Measurements from ENCODE around the gene TREML2. TPM values are rescaled to one million over a fixed set of nuclear protein-coding genes. Genes with fewer than 3 reads are reported as not detected.
"Not testable (repeated sequence)": the region's sequence is repeated elsewhere in the genome, so short reads cannot be mapped to it uniquely, and the experiment has no call there.

The TREML2 gene
- total RNA-seq (1 to 10 TPM in 1 of 2 donors, under 1 TPM in 1; 0.32 to 3.2 TPM), polyA plus RNA-seq (ENCODE audit: insufficient read length in 6 of 6) (under 1 TPM; 0.16 to 0.38 (median 0.23) TPM)
- long read RNA-seq, donor 1: 0 reads
- long read RNA-seq, donor 2: 0 reads
- long read RNA-seq, donor 3: 0 reads
- long read RNA-seq, donor 4: 0 reads
- long read RNA-seq, donor 5: 0 reads
- long read RNA-seq, donor 6: 0 reads
- long read RNA-seq, donor 7: 0 reads
- long read RNA-seq, donor 8: 0 reads
- long read RNA-seq, donor 9: 0 reads
- long read RNA-seq, donor 10, partial matches to known transcripts: 0 of 1 reads
- long read RNA-seq, donor 10, other reads (novel, unspliced or antisense): 0 of 1 reads
- long read RNA-seq, donor 11: 0 reads
- long read RNA-seq, donor 12: 0 reads

DNA sequence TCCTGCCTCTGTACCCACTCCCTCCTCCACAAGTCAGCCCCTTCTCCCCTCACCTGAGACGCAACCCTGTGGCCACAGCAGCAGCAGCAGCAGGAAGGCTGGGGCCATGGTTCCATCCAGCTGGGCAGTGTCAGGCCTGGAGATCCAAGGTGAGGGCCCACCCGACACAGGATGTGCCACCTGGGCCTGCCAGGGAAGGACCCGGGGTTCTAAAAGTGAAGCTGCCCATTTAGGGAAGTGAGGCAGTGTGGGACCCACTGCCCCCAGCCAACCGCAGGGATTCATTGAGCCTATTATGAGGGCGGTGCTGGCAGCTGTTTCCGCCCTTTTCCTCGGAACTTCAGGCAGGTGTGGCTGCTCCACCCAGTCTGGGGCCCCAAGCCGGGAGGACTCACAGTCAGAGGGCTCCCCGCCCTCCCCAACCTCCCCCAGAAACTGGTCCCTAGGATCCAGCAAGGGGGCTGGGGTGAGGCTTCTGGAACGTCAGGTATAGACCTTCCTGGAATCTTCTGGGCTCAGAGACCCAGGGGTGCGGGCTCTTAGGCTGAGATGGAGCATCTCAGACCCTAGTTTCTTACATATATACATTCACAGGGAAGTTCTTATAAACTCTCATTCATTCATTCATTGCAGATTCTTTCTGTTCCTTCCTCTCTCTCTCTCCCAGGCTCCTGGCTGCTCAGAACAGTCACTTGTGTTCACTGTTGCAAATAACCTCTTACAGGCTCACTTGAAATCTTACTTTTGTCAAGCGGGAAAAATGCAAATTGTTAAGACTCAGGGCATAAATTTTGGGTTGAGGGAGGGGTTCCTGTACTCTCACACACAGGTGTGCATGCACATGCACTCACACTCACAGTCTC, at the start of gene TREML2:
TSS of gene TREML2 (minus strand) at position 249 of the 863 bp plus-strand sequence. CDS start at position 108, 141 bp downstream.
- peak within 1 kb of the TSS in 1 of 2 donors; percentile 16 for H3K4me3 ChIP-seq
- no peaks in the 10 kb centered on the region for H3K9me3 ChIP-seq
- intact Hi-C loops (cut with DNase I): no loop called here
- ATAC-seq (peak; percentile 36), DNase-seq (peak in 1 of 4 donors; percentile 82)
- peaks cover 0 to 33% of the 10 kb centered on the region in 2 donors for H3K4me1 ChIP-seq
- H3K27me3 ChIP-seq: no peaks in the 10 kb centered on the region
- peak within 1 kb of the TSS; percentile 44 to 96 for H3K27ac ChIP-seq
- TF ChIP-seq, protein P1, sequence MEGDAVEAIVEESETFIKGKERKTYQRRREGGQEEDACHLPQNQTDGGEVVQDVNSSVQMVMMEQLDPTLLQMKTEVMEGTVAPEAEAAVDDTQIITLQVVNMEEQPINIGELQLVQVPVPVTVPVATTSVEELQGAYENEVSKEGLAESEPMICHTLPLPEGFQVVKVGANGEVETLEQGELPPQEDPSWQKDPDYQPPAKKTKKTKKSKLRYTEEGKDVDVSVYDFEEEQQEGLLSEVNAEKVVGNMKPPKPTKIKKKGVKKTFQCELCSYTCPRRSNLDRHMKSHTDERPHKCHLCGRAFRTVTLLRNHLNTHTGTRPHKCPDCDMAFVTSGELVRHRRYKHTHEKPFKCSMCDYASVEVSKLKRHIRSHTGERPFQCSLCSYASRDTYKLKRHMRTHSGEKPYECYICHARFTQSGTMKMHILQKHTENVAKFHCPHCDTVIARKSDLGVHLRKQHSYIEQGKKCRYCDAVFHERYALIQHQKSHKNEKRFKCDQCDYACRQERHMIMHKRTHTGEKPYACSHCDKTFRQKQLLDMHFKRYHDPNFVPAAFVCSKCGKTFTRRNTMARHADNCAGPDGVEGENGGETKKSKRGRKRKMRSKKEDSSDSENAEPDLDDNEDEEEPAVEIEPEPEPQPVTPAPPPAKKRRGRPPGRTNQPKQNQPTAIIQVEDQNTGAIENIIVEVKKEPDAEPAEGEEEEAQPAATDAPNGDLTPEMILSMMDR (IDR thresholded peaks at IDR 0.05): no peak
- H3K36me3 ChIP-seq: no peaks in the 10 kb centered on the region

GRCh38 chr6:41247882-41248705, 47.1 kb upstream of the TREML2 start:
- ATAC-seq (no peak), DNase-seq (no peak)
- intact Hi-C loops (cut with DNase I): no loop called here
- Histone ChIP-seq H3K9me3 (no peaks in the 10 kb centered on the region), H3K4me3 (no peak overlapping the region), H3K4me1 (no peaks in the 10 kb centered on the region), H3K27me3 (no peaks in the 10 kb centered on the region), H3K36me3 (no peaks in the 10 kb centered on the region), H3K27ac (no peak overlapping the region)
- TF ChIP-seq, protein P1 (IDR thresholded peaks at IDR 0.05): no peak

GRCh38 chr6:41247288-41247865, 46.4 kb upstream of the TREML2 start:
- Histone ChIP-seq H3K36me3 (no peaks in the 10 kb centered on the region), H3K4me3 (no peak overlapping the region), H3K9me3 (no peaks in the 10 kb centered on the region), H3K27ac (no peak overlapping the region), H3K27me3 (no peaks in the 10 kb centered on the region), H3K4me1 (no peaks in the 10 kb centered on the region)
- TF ChIP-seq, protein P1 (IDR thresholded peaks at IDR 0.05): no peak
- ATAC-seq: no peak
- DNase-seq: no peak
- intact Hi-C loops (cut with DNase I): no loop called here

GRCh38 chr6:41246529-41246928, 45.6 kb upstream of the TREML2 start:
- H3K4me1 ChIP-seq; H3K4me3 ChIP-seq; H3K36me3 ChIP-seq; H3K27ac ChIP-seq; ATAC-seq; intact Hi-C loops (cut with DNase I); DNase-seq; H3K27me3 ChIP-seq; H3K9me3 ChIP-seq: not testable (repeated sequence)

DNA sequence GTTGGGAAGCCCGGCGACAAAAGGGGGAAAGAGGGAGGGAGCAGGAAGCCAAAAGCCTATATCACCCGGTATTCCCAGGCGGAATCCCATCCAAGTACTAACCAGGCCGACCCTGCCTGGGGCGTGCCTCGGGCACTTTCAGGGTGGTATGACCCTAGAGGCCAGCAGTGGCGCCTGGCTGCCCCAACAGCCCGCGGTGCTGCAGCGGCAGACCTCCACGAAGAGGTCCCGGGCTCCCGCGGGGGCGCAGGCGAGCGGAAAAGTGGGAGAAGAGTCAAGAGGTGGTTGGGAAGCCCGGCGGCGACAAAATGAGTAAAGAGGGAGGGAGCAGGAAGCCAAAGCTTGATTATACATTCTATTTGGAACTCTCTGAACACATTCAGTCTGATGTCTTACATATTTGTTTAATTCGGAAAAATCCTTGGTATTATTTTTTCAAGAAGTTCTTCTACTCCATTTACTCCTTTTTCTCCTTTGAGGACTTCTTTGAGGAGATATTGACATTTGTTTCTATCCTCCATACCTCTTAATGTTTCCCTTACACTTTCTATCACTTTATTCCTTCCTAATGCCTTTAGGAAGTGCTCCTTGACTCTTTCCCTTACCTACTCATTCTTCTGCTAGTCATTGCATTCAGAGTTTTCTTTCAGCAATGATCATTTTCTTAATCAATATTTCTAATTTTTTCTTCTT, 38.7 kb upstream of the TREML2 start:
- no peaks in the 10 kb centered on the region for H3K4me1 ChIP-seq
- DNase-seq (no peak), ATAC-seq (no peak)
- no peaks in the 10 kb centered on the region for H3K36me3 ChIP-seq
- intact Hi-C loops (cut with DNase I): no loop called here
- TF ChIP-seq, protein P1 (IDR thresholded peaks at IDR 0.05): no peak
- H3K9me3 ChIP-seq: no peaks in the 10 kb centered on the region
- no peak overlapping the region for H3K4me3 ChIP-seq
- H3K27ac ChIP-seq: no peak overlapping the region
- peaks cover 29 to 35% of the 10 kb centered on the region in 2 donors for H3K27me3 ChIP-seq
